WTC11 (cell line): ENCODE results near the gene PCBP3.

Experiments used
- CTCF ChIP-seq: fragments of 200-600 bp; IDR thresholded peaks from 2 replicates; pipeline ENCODE4 v1.8.0; 2022; ENCODE audit warnings: antibody characterized with exemption
- FOXP4 ChIP-seq: sonication (generic); formaldehyde crosslinking; IDR thresholded peaks from 2 replicates; pipeline ENCODE4 v1.8.0; 2022; ENCODE audit warnings: mild to moderate bottlenecking, missing genetic modification reagents

GRCh38 chr21:45819478-45820170 lies 176.1 kb downstream of the PCBP3 start:
- TF ChIP-seq CTCF = no peak
- TF ChIP-seq FOXP4 = no peak
